IMR-90 (cell line): ENCODE measurements around the gene PHF21A. TPM values are rescaled to one million over a fixed set of nuclear protein-coding genes. Genes with fewer than 3 reads are reported as not detected.

Experiments
- ATAC-seq: fragments of 200-7000 bp; cut with Tn5 transposase; 2 replicates; pipeline ENCODE4 v1.9.1; 2020; ENCODE audit warnings: low read depth, mild to moderate bottlenecking, moderate library complexity
- BruUV-seq: library from RNA; stranded (reverse); fragments of 400-500 nt; replicated peaks from 2 replicates; lab custom pipeline; 2021; lab: Mats Ljungman, UMichigan
- CTCF ChIA-PET: fragments of 300-600 bp; formaldehyde crosslinking; extraction: SDS; loops from one replicate; lab custom pipeline; 2021; ENCODE audit warnings: antibody characterized with exemption; lab: Yijun Ruan, JAX
- POLR2A ChIA-PET: fragments of 300-600 bp; sonication (Branson Sonifier 250); formaldehyde crosslinking; loops from one replicate; lab custom pipeline; 2022; ENCODE audit warnings: antibody characterized with exemption; ENCODE audit not compliant: unreplicated experiment; lab: Charles Lee
- DNase-seq: peaks from one replicate; pipeline ENCODE4 v3.0.0; 2013
- H2AFZ ChIP-seq: replicated peaks from 2 replicates; pipeline ENCODE3; 2013; ENCODE audit warnings: low read length, mild to moderate bottlenecking; ENCODE audit not compliant: poor library complexity
- H2AK5ac ChIP-seq: 2 replicates; pipeline ENCODE4 v1.6.1; 2013; ENCODE audit warnings: low read depth, low read length, inconsistent platforms
- H2AK9ac ChIP-seq: replicated peaks from 2 replicates; pipeline ENCODE3; 2013; ENCODE audit warnings: mild to moderate bottlenecking, low read depth, low read length, moderate library complexity; ENCODE audit not compliant: poor library complexity
- H2BK120ac ChIP-seq: 2 replicates; pipeline ENCODE4 v1.6.1; 2013; ENCODE audit warnings: low read depth, low read length, inconsistent platforms
- H2BK15ac ChIP-seq: 3 replicates; pipeline ENCODE4 v1.6.1; 2013; ENCODE audit warnings: low read depth, low read length, inconsistent platforms
- H2BK20ac ChIP-seq: 2 replicates; pipeline ENCODE4 v1.6.1; 2013; ENCODE audit warnings: low read depth, mild to moderate bottlenecking, inconsistent platforms, low read length, moderate library complexity
- H2BK5ac ChIP-seq: 2 replicates; pipeline ENCODE4 v1.6.1; 2013; ENCODE audit warnings: mild to moderate bottlenecking, low read depth, low read length, inconsistent platforms; ENCODE audit not compliant: poor library complexity, severe bottlenecking
- H3K14ac ChIP-seq: replicated peaks from 2 replicates; pipeline ENCODE4 v1.6.1; 2013; ENCODE audit warnings: low read depth, low read length, inconsistent platforms
- H3K18ac ChIP-seq: 2 replicates; pipeline ENCODE4 v1.6.1; 2013; ENCODE audit warnings: low read depth, low read length, control low read depth
- H3K23ac ChIP-seq: 2 replicates; pipeline ENCODE4 v1.6.1; 2013; ENCODE audit warnings: low read depth, low read length, inconsistent platforms
- H3K27ac ChIP-seq: 2 replicates; pipeline ENCODE4 v1.5.1; 2013; ENCODE audit warnings: mild to moderate bottlenecking, control low read depth, low read length; ENCODE audit not compliant: insufficient read depth
- H3K27me3 ChIP-seq: 2 replicates; pipeline ENCODE4 v1.6.1; 2013; ENCODE audit warnings: low read length; ENCODE audit not compliant: control insufficient read depth, insufficient read depth
- H3K36me3 ChIP-seq: 2 replicates; pipeline ENCODE4 v1.6.1; 2013; ENCODE audit warnings: low read length, mixed read lengths; ENCODE audit not compliant: control insufficient read depth, insufficient read depth
- H3K4ac ChIP-seq: 2 replicates; pipeline ENCODE4 v1.6.1; 2013; ENCODE audit warnings: low read depth, low read length, inconsistent platforms
- H3K4me1 ChIP-seq: 2 replicates; pipeline ENCODE4 v1.6.1; 2013; ENCODE audit warnings: low read length, mixed read lengths; ENCODE audit not compliant: control insufficient read depth, insufficient read depth
- H3K4me2 ChIP-seq: 2 replicates; pipeline ENCODE4 v1.6.1; 2013; ENCODE audit warnings: low read depth, mild to moderate bottlenecking, control low read depth, low read length, moderate library complexity
- H3K4me3 ChIP-seq: 2 replicates; pipeline ENCODE4 v1.5.1; 2013; ENCODE audit warnings: low read depth, mild to moderate bottlenecking, control low read depth, low read length, moderate library complexity; ENCODE audit not compliant: insufficient read depth
- H3K56ac ChIP-seq: 2 replicates; pipeline ENCODE4 v1.6.1; 2013; ENCODE audit warnings: low read length, inconsistent platforms; ENCODE audit not compliant: insufficient read depth; ENCODE audit errors: extremely low read depth
- H3K79me1 ChIP-seq, 2 experiments: 2 replicates each; pipeline ENCODE4 v1.6.1; 2013; ENCODE audit warnings: low read length in 2 of 2, inconsistent platforms in 1 of 2, low read depth in 1 of 2
- H3K9ac ChIP-seq: 2 replicates; pipeline ENCODE4 v1.6.1; 2013; ENCODE audit warnings: low read depth, low read length, control low read depth
- H3K9me1 ChIP-seq: 2 replicates; pipeline ENCODE4 v1.6.1; 2013; ENCODE audit warnings: low read length, inconsistent platforms; ENCODE audit not compliant: insufficient read depth
- H3K9me3 ChIP-seq: 2 replicates; pipeline ENCODE4 v1.6.1; 2013; ENCODE audit warnings: low read length; ENCODE audit not compliant: control insufficient read depth, insufficient read depth
- H4K20me1 ChIP-seq: 2 replicates; pipeline ENCODE4 v1.6.1; 2013; ENCODE audit warnings: low read length, inconsistent platforms; ENCODE audit not compliant: insufficient read depth
- H4K5ac ChIP-seq: 2 replicates; pipeline ENCODE4 v1.6.1; 2013; ENCODE audit warnings: mild to moderate bottlenecking, low read depth, low read length, control low read depth
- H4K8ac ChIP-seq, 2 experiments: 2 replicates each; pipeline ENCODE4 v1.6.1; 2013; ENCODE audit warnings: low read depth in 2 of 2, low read length in 2 of 2, control low read depth in 1 of 2, inconsistent platforms in 1 of 2
- H4K91ac ChIP-seq: 2 replicates; pipeline ENCODE4 v1.6.1; 2013; ENCODE audit warnings: low read depth, low read length, inconsistent platforms; ENCODE audit not compliant: insufficient read depth
- BHLHE40 ChIP-seq: fragments of 150-350 bp; IDR thresholded peaks from 2 replicates; pipeline ENCODE4 v1.6.1; 2016; ENCODE audit warnings: mild to moderate bottlenecking, low read depth, low read length
- CHD1 ChIP-seq: IDR thresholded peaks from 2 replicates; pipeline ENCODE4 v1.6.1; 2012; ENCODE audit warnings: low read depth, low read length, improper control_type of control experiment
- MAFK ChIP-seq: IDR thresholded peaks from 2 replicates; pipeline ENCODE4 v1.6.1; 2012; ENCODE audit warnings: low read depth, low read length, improper control_type of control experiment
- NFE2L2 ChIP-seq: fragments of 150-350 bp; IDR thresholded peaks from 2 replicates; pipeline ENCODE4 v1.6.1; 2016; ENCODE audit warnings: low read depth, mild to moderate bottlenecking, low read length
- POLR2A ChIP-seq: IDR thresholded peaks from 2 replicates; pipeline ENCODE4 v1.6.1; 2012; ENCODE audit warnings: mild to moderate bottlenecking, low read depth, low read length
- RCOR1 ChIP-seq: IDR thresholded peaks from 2 replicates; pipeline ENCODE4 v1.6.1; 2012; ENCODE audit warnings: mild to moderate bottlenecking, low read length, improper control_type of control experiment; ENCODE audit not compliant: insufficient replicate concordance
- RFX5 ChIP-seq: IDR thresholded peaks from 2 replicates; pipeline ENCODE4 v1.8.0; 2012; ENCODE audit warnings: low read depth, mild to moderate bottlenecking, low read length, moderate library complexity
- SMC3 ChIP-seq: fragments of 150-350 bp; IDR thresholded peaks from 2 replicates; pipeline ENCODE4 v1.6.1; 2016; ENCODE audit warnings: low read depth, mild to moderate bottlenecking, antibody characterized with exemption, low read length, moderate library complexity
- WGBS, 2 experiments: methylation state at CpG; one replicate each; pipeline versions ENCODE4 v1.1.5 to v1.1.7; 2013; ENCODE audit warnings: missing lambda C conversion rate in 2 of 2; ENCODE audit not compliant: insufficient read length in 1 of 2; ENCODE audit errors: extremely low coverage in 2 of 2; 5-methylcytosine and 5-hydroxymethylcytosine counted together
- dilution Hi-C: fragments of 300-500 bp; cut with HindIII; formaldehyde crosslinking; loops from one replicate; pipeline ENCODE4 v1.14.3; 2018; ENCODE audit warnings: low sequenced_read_pairs; ENCODE audit not compliant: unreplicated experiment
- in situ Hi-C: fragments of 300-500 bp; cut with MboI; formaldehyde crosslinking; loops from 3 replicates; pipeline ENCODE4 v1.14.3; 2019; ENCODE audit warnings: low sequenced_read_pairs, inconsistent platforms, mixed read lengths
- intact Hi-C: fragments of 100-400 bp; cut with micrococcal nuclease; formaldehyde crosslinking; loops from 2 replicates; pipeline ENCODE4 v1.10.0; 2022
- polyA plus RNA-seq, 3 experiments: library from polyadenylated mRNA; depleted of rRNA; stranded (reverse); fragments of >200 nt; gene quantifications; 2 replicates each; pipeline ENCODE4 v1.2.3, GENCODE V29; 2012; ENCODE audit warnings: low replicate concordance in 1 of 3
- total RNA-seq: library from RNA; depleted of rRNA; stranded (reverse); fragments of >200 nt; gene quantifications from 2 replicates; pipeline ENCODE4 v1.2.3, GENCODE V29; 2012

Gene PHF21A
- total and polyA plus RNA-seq, 2 of the 4 experiments (the other 2 are of a cell fraction): 9.0 to 20.6 TPM

GRCh38 chr11:45930951-45931570, 190.2 kb downstream of the PHF21A start:
- no peak overlapping the region for H4K91ac ChIP-seq
- H2BK120ac ChIP-seq: no peak overlapping the region
- no peaks in the 10 kb centered on the region; the same call in 1 of the 2 replicates for H3K4me1 ChIP-seq
- no peak overlapping the region for H2BK5ac ChIP-seq
- no peaks in the 10 kb centered on the region for H3K9me1 ChIP-seq
- H3K27ac ChIP-seq: no peak overlapping the region
- in situ Hi-C loops (no loop called here), dilution Hi-C loops (no loop called here), intact Hi-C loops (no loop called here)
- H4K8ac ChIP-seq: no peak overlapping the region
- ChIA-PET POLR2A (no interaction called here), CTCF (no interaction called here)
- H3K27me3 ChIP-seq: peaks cover 6% of the 10 kb centered on the region; the same call in 1 of the 2 replicates
- H3K14ac ChIP-seq: no peak overlapping the region
- WGBS, 2 experiments: 67% methylated on average over 3 of the region's 8 CpGs; no CpG with 5 or more reads in 1 of the 2 experiments
- no peak for TF ChIP-seq POLR2A
- no peak for TF ChIP-seq CHD1
- TF ChIP-seq BHLHE40: no peak
- no peak for TF ChIP-seq RFX5
- no peak for TF ChIP-seq MAFK
- TF ChIP-seq NFE2L2: no peak
- no peak for TF ChIP-seq RCOR1
- TF ChIP-seq SMC3: no peak
- no peak overlapping the region for H2AFZ ChIP-seq
- no peak overlapping the region for H2AK5ac ChIP-seq
- H3K4me3 ChIP-seq: no peak overlapping the region
- H3K23ac ChIP-seq: no peak overlapping the region
- DNase-seq (no peak), ATAC-seq (peak; percentile 15; the same call in 1 of the 2 replicates)
- no peak overlapping the region for H3K9ac ChIP-seq
- peaks cover 39% of the 10 kb centered on the region for H3K36me3 ChIP-seq
- H3K18ac ChIP-seq: no peak overlapping the region
- H3K4me2 ChIP-seq: no peak overlapping the region
- no peaks in the 10 kb centered on the region for H3K9me3 ChIP-seq
- no peak overlapping the region for H2AK9ac ChIP-seq
- no peak overlapping the region for H2BK20ac ChIP-seq
- H3K56ac ChIP-seq: no peak overlapping the region
- peaks cover 7% of the 10 kb centered on the region; the same call in 1 of the 2 replicates for H4K20me1 ChIP-seq
- H2BK15ac ChIP-seq: no peak overlapping the region
- no peak overlapping the region for H4K5ac ChIP-seq
- BruUV-seq: no TSS peak
- H3K79me1 ChIP-seq: no peaks in the 10 kb centered on the region
- H3K4ac ChIP-seq: no peak overlapping the region
